H1 (cell line): ENCODE results near the gene ATP11A. TPM values are rescaled to one million over a fixed set of nuclear protein-coding genes. Genes with fewer than 3 reads are reported as not detected.

Experiments used
- CTCF ChIA-PET: fragments of 300-600 bp; sonication (Branson Sonifier 250); formaldehyde crosslinking; loops from one replicate; lab custom pipeline; 2021; ENCODE audit not compliant: partially characterized antibody; lab: Charles Lee
- POLR2A ChIA-PET: fragments of 300-600 bp; sonication (Branson Sonifier 250); formaldehyde crosslinking; loops from one replicate; lab custom pipeline; 2021; ENCODE audit warnings: inconsistent platforms; ENCODE audit not compliant: partially characterized antibody; lab: Charles Lee
- DNase-seq, 2 experiments: peaks; one replicate each; pipeline versions ENCODE4 v3.0.0 to v3.0.0-alpha.2; 2010 to 2022; ENCODE audit warnings: low spot score in 2 of 2, low read depth in 1 of 2, mixed read lengths in 1 of 2
- FAIRE-seq: peaks from 2 replicates; lab custom pipeline; 2011; peaks lifted over from hg19 to GRCh38; lab: Jason Lieb, UNC
- H2AFZ ChIP-seq: 2 replicates; pipeline ENCODE4 v1.8.1; 2012; ENCODE audit warnings: low read length, inconsistent platforms
- H2AK5ac ChIP-seq: 2 replicates; pipeline ENCODE4 v1.6.1; 2013; ENCODE audit warnings: low read depth, low read length
- H2BK120ac ChIP-seq: replicated peaks from 2 replicates; pipeline ENCODE3; 2013; ENCODE audit warnings: low read depth, low read length, inconsistent platforms
- H2BK12ac ChIP-seq: 2 replicates; pipeline ENCODE4 v1.6.1; 2013; ENCODE audit warnings: low read depth, low read length
- H2BK15ac ChIP-seq: 2 replicates; pipeline ENCODE4 v1.6.1; 2013; ENCODE audit warnings: low read length
- H2BK20ac ChIP-seq: 2 replicates; pipeline ENCODE4 v1.6.1; 2013; ENCODE audit warnings: low read length
- H2BK5ac ChIP-seq: 2 replicates; pipeline ENCODE4 v1.6.1; 2013; ENCODE audit warnings: low read depth, low read length
- H3K14ac ChIP-seq: 2 replicates; pipeline ENCODE4 v1.6.1; 2013; ENCODE audit warnings: inconsistent platforms; ENCODE audit not compliant: insufficient read length
- H3K18ac ChIP-seq: 2 replicates; pipeline ENCODE4 v1.6.1; 2013; ENCODE audit warnings: low read length; ENCODE audit errors: extremely low read depth
- H3K23ac ChIP-seq: 2 replicates; pipeline ENCODE4 v1.6.1; 2013; ENCODE audit warnings: inconsistent platforms; ENCODE audit not compliant: insufficient read length
- H3K23me2 ChIP-seq: 2 replicates; pipeline ENCODE4 v1.6.1; 2013; ENCODE audit warnings: low read depth, low read length
- H3K27ac ChIP-seq: 2 replicates; pipeline ENCODE4 v1.6.1; 2011; ENCODE audit warnings: low read depth, low read length, inconsistent platforms
- H3K27me3 ChIP-seq, 4 experiments: replicated peaks in 1 of 4; 1 replicate in 1 of 4; 2 replicates in 3 of 4; pipeline versions ENCODE4 v1.6.1 to v1.8.1; 2011 to 2013; ENCODE audit warnings: low read length in 3 of 4, mild to moderate bottlenecking in 3 of 4, inconsistent platforms in 2 of 4, mixed read lengths in 2 of 4, moderate library complexity in 1 of 4; ENCODE audit not compliant: control insufficient read depth in 3 of 4, insufficient read depth in 3 of 4; ENCODE audit errors: extremely low read depth in 1 of 4
- H3K36me3 ChIP-seq, 4 experiments: 2 replicates each; pipeline versions ENCODE4 v1.6.1 to v1.8.1; 2011 to 2013; ENCODE audit warnings: mild to moderate bottlenecking in 4 of 4, low read length in 3 of 4, moderate library complexity in 2 of 4, control low read depth in 1 of 4, inconsistent platforms in 1 of 4; ENCODE audit not compliant: insufficient read depth in 4 of 4, control insufficient read depth in 2 of 4
- H3K4ac ChIP-seq: replicated peaks from 2 replicates; pipeline ENCODE3; 2013; ENCODE audit warnings: low read length, low read depth, mixed read lengths, inconsistent platforms; ENCODE audit not compliant: insufficient read length
- H3K4me1 ChIP-seq, 4 experiments: replicated peaks in 1 of 4; 1 replicate in 1 of 4; 2 replicates in 3 of 4; pipeline versions ENCODE4 v1.6.1 to v1.8.1; 2011 to 2013; ENCODE audit warnings: low read length in 3 of 4, inconsistent platforms in 2 of 4, mixed read lengths in 1 of 4; ENCODE audit not compliant: insufficient read depth in 4 of 4, control insufficient read depth in 3 of 4
- H3K4me2 ChIP-seq, 2 experiments: 2 replicates each; pipeline versions ENCODE4 v1.6.1 to v1.8.1; 2011 to 2013; ENCODE audit warnings: low read depth in 2 of 2, low read length in 2 of 2, control low read depth in 1 of 2, inconsistent platforms in 1 of 2, mild to moderate bottlenecking in 1 of 2; ENCODE audit not compliant: insufficient read depth in 1 of 2
- H3K4me3 ChIP-seq, 4 experiments: fragments of 200-600, 300-600 bp in 1 of 4; sonication (generic), shearing (Covaris generic), sonication (Bioruptor Twin) in 1 of 4; 2 replicates each; pipeline versions ENCODE4 v1.5.1 to v1.8.1; 2011 to 2016; ENCODE audit warnings: low read length in 4 of 4, low read depth in 3 of 4, control low read depth in 2 of 4, inconsistent platforms in 2 of 4, mild to moderate bottlenecking in 2 of 4, mixed read lengths in 1 of 4, moderate library complexity in 1 of 4; ENCODE audit not compliant: insufficient read depth in 2 of 4; ENCODE audit errors: extremely low read depth in 1 of 4
- H3K56ac ChIP-seq: replicated peaks from 2 replicates; pipeline ENCODE3; 2013; ENCODE audit warnings: low read depth, mild to moderate bottlenecking, mixed read lengths, low read length, inconsistent platforms; ENCODE audit not compliant: insufficient read length
- H3K79me1 ChIP-seq: 2 replicates; pipeline ENCODE4 v1.6.1; 2013; ENCODE audit warnings: low read depth, low read length, control low read depth
- H3K79me2 ChIP-seq, 2 experiments: 2 replicates each; pipeline versions ENCODE4 v1.6.1 to v1.8.1; 2012 to 2013; ENCODE audit warnings: low read length in 2 of 2, mild to moderate bottlenecking in 2 of 2, inconsistent platforms in 1 of 2; ENCODE audit not compliant: insufficient read depth in 2 of 2, control insufficient read depth in 1 of 2
- H3K9ac ChIP-seq, 4 experiments: replicated peaks in 1 of 4; 1 replicate in 1 of 4; 2 replicates in 3 of 4; pipeline versions ENCODE4 v1.6.1 to v1.8.1; 2011 to 2013; ENCODE audit warnings: low read depth in 3 of 4, low read length in 3 of 4, control low read depth in 2 of 4, mild to moderate bottlenecking in 2 of 4, moderate library complexity in 2 of 4, inconsistent platforms in 1 of 4; ENCODE audit errors: extremely low read depth in 1 of 4
- H3K9me3 ChIP-seq, 2 experiments: 2 replicates each; pipeline versions ENCODE4 v1.6.1 to v1.8.1; 2012 to 2013; ENCODE audit warnings: mild to moderate bottlenecking in 2 of 2, moderate library complexity in 2 of 2, control low read depth in 1 of 2, inconsistent platforms in 1 of 2, low read depth in 1 of 2, low read length in 1 of 2, mixed read lengths in 1 of 2; ENCODE audit not compliant: insufficient read depth in 2 of 2
- H4K20me1 ChIP-seq, 2 experiments: replicated peaks in 1 of 2; 2 replicates each; pipeline versions ENCODE3 to v1.8.1; 2011 to 2013; ENCODE audit warnings: inconsistent platforms in 2 of 2, low read length in 2 of 2, mild to moderate bottlenecking in 1 of 2; ENCODE audit not compliant: insufficient read depth in 2 of 2, control insufficient read depth in 1 of 2
- H4K5ac ChIP-seq: 2 replicates; pipeline ENCODE4 v1.6.1; 2013; ENCODE audit warnings: low read length, low read depth, mixed read lengths, inconsistent platforms; ENCODE audit not compliant: insufficient read length
- H4K8ac ChIP-seq: 2 replicates; pipeline ENCODE4 v1.8.0; 2013; ENCODE audit warnings: mild to moderate bottlenecking, moderate library complexity, low read length, inconsistent platforms; ENCODE audit not compliant: insufficient read depth; ENCODE audit errors: extremely low read depth
- H4K91ac ChIP-seq: replicated peaks from 2 replicates; pipeline ENCODE3; 2013; ENCODE audit warnings: low read length, mixed read lengths, inconsistent platforms; ENCODE audit not compliant: insufficient read length
- CBX5 ChIP-seq: fragments of 300-800, 300-1000 bp; sonication (generic); IDR thresholded peaks from 2 replicates; pipeline ENCODE4 v1.7.1; 2016; ENCODE audit warnings: antibody characterized with exemption, low read length, low read depth
- CHD2 ChIP-seq: IDR thresholded peaks from 2 replicates; pipeline ENCODE4 v1.6.1; 2012; ENCODE audit warnings: low read length, improper control_type of control experiment
- PHF8 ChIP-seq: fragments of 200-600 bp; sonication (generic); conservative IDR thresholded peaks from 2 replicates; pipeline ENCODE4 v1.7.1; 2012; ENCODE audit warnings: low read depth, mild to moderate bottlenecking, inconsistent platforms, low read length, moderate library complexity
- RXRA ChIP-seq: IDR thresholded peaks from 2 replicates; pipeline ENCODE4 v1.6.1; 2011; ENCODE audit warnings: low read depth, mild to moderate bottlenecking, low read length, moderate library complexity; ENCODE audit not compliant: insufficient read depth
- SP1 ChIP-seq: IDR thresholded peaks from 2 replicates; pipeline ENCODE4 v1.6.1; 2011; ENCODE audit warnings: low read depth, low read length
- SUZ12 ChIP-seq: fragments of 200-600 bp; sonication (generic); IDR thresholded peaks from 2 replicates; pipeline ENCODE4 v1.6.1; 2012; ENCODE audit warnings: mild to moderate bottlenecking, inconsistent platforms, low read length, moderate library complexity, mixed read lengths
- WGBS, 2 experiments: shearing (Covaris generic) in 1 of 2; methylation state at CpG; one replicate each; pipeline versions ENCODE4 v1.1.6 to v1.1.7; 2013 to 2015; ENCODE audit warnings: low lambda C conversion rate in 2 of 2, mixed read lengths in 2 of 2, inconsistent platforms in 1 of 2, low coverage in 1 of 2, missing lambda C conversion rate in 1 of 2; ENCODE audit not compliant: insufficient replicate concordance in 2 of 2, insufficient coverage in 1 of 2, insufficient read length in 1 of 2; ENCODE audit errors: extremely low coverage in 1 of 2, missing lambda C conversion rate in 1 of 2; 5-methylcytosine and 5-hydroxymethylcytosine counted together
- polyA plus RNA-seq, 7 experiments: library from polyadenylated mRNA; depleted of rRNA in 3 of 7; stranded (reverse) in 5 of 7; unstranded in 2 of 7; fragments of >200 nt in 5 of 7; fragments of 200-250 nt in 2 of 7; gene quantifications; 1 replicate in 5 of 7; 2 replicates in 1 of 7; 4 replicates in 1 of 7; pipeline versions ENCODE4 v1.2.1 to v1.2.3, GENCODE V29; 2011 to 2013; ENCODE audit warnings: missing spikeins in 2 of 7, mixed read lengths in 2 of 7
- total RNA-seq: library from RNA; stranded (reverse); fragmentation: NEBNext Ultra II Directional; extraction: Animal tissue kit (Norgen Biotek cat#: 25700); gene quantifications from 2 replicates; pipeline ENCODE4 v1.2.1, GENCODE V29; 2021

The ATP11A gene
- total and polyA plus RNA-seq, 2 of the 8 experiments (the other 6 are each of a cell fraction or from before 2014, with no cell fraction given), result 28.8 to 72.9 TPM

- CTCF ChIA-PET, result interaction anchor here (5.6 kb wide), 1 partner anchor 8 kb away, joined by 31 read pairs; no protein-coding TSS in a partner anchor
- 92 to 100% methylated on average over 1 to 24 of the region's 34 CpGs for WGBS, 2 experiments
- Histone ChIP-seq H3K4me2 (no peak overlapping the region), H3K79me2 (no peaks in the 10 kb centered on the region), H2BK20ac (no peak overlapping the region), H4K5ac (no peak overlapping the region), H2AK5ac (no peak overlapping the region), H3K23me2 (no peaks in the 10 kb centered on the region), H2AFZ (no peak overlapping the region), H4K20me1 (peaks cover 0 to 10% of the 10 kb centered on the region in 2 experiments), H3K23ac (no peak overlapping the region), H3K4me1 (peaks cover 0 to 11% (median 7%) of the 10 kb centered on the region in 4 experiments; a peak in 5 of 7 replicates), H2BK12ac (no peak overlapping the region), H3K4ac (no peak overlapping the region), H2BK5ac (no peak overlapping the region), H3K4me3 (no peak overlapping the region), H2BK120ac (no peak overlapping the region), H3K9ac (no peak overlapping the region), H3K27ac (no peak overlapping the region)
- TF ChIP-seq SUZ12 (no peak), CHD2 (no peak), PHF8 (no peak), SP1 (no peak), CBX5 (no peak), RXRA (no peak)
- TF ChIP-seq, all 59 proteins: peak for 0
- no peak overlapping the region for H3K56ac ChIP-seq
- no peak for FAIRE-seq
- DNase-seq, result no peak
- H3K9me3 ChIP-seq, result no peaks in the 10 kb centered on the region
- no peaks in the 10 kb centered on the region; the same call in 1 of the 2 replicates for H3K79me1 ChIP-seq
- H2BK15ac ChIP-seq, result no peak overlapping the region
- H4K8ac ChIP-seq, result no peak overlapping the region
- H4K91ac ChIP-seq, result no peak overlapping the region
- POLR2A ChIA-PET, result interaction anchor here (0.5 kb wide), 1 partner anchor 396 kb away, joined by 3 read pairs; no protein-coding TSS in a partner anchor
- no peaks in the 10 kb centered on the region for H3K27me3 ChIP-seq
- no peak overlapping the region for H3K14ac ChIP-seq
- H3K18ac ChIP-seq, result no peak overlapping the region
- peaks cover 2 to 26% (median 12%) of the 10 kb centered on the region in 4 experiments; a peak in 7 of 8 replicates for H3K36me3 ChIP-seq
Observed at GRCh38 chr13:112882555-112883024, 192.8 kb downstream of the ATP11A start.
